Progenitor cell of endocrine pancreas (in vitro differentiated cells): ENCODE data around the gene BMP10. TPM values are rescaled to one million over a fixed set of nuclear protein-coding genes. Genes with fewer than 3 reads are reported as not detected.

ENCODE experiments used
- DNase-seq: peaks from one replicate; pipeline ENCODE4 v3.0.0; 2021; ENCODE audit warnings: low spot score; ENCODE audit not compliant: unreplicated experiment
- H3K27ac Mint-ChIP-seq: 2 replicates; pipeline ENCODE4 v1.8.0; 2021; ENCODE audit warnings: mild to moderate bottlenecking, moderate library complexity, mixed read lengths
- H3K27me3 Mint-ChIP-seq: 2 replicates; pipeline ENCODE4 v1.8.0; 2021; ENCODE audit warnings: mixed read lengths
- H3K36me3 Mint-ChIP-seq: 2 replicates; pipeline ENCODE4 v1.8.0; 2022; ENCODE audit warnings: mixed read lengths; ENCODE audit not compliant: insufficient read depth
- H3K4me1 Mint-ChIP-seq: 2 replicates; pipeline ENCODE4 v1.8.0; 2021; ENCODE audit warnings: low read depth, mixed read lengths
- H3K4me3 Mint-ChIP-seq: 2 replicates; pipeline ENCODE4 v1.8.0; 2021; ENCODE audit warnings: low read depth, mild to moderate bottlenecking, moderate library complexity, mixed read lengths
- H3K9me3 Mint-ChIP-seq: 2 replicates; pipeline ENCODE4 v1.8.0; 2021; ENCODE audit warnings: low read depth, mixed read lengths
- total RNA-seq: library from RNA; stranded (reverse); gene quantifications from 2 replicates; pipeline ENCODE4 v1.2.1, GENCODE V29; 2021
- TF ChIP-seq, protein P1 (sequence below): fragments of 200-600 bp; sonication (generic); IDR thresholded peaks from one replicate; pipeline ENCODE4 v1.5.0; 2021; ENCODE audit warnings: antibody characterized with exemption, mild to moderate bottlenecking; ENCODE audit not compliant: unreplicated experiment

The BMP10 gene
- total RNA-seq, 1 donor from 2014 or later = not detected

DNA sequence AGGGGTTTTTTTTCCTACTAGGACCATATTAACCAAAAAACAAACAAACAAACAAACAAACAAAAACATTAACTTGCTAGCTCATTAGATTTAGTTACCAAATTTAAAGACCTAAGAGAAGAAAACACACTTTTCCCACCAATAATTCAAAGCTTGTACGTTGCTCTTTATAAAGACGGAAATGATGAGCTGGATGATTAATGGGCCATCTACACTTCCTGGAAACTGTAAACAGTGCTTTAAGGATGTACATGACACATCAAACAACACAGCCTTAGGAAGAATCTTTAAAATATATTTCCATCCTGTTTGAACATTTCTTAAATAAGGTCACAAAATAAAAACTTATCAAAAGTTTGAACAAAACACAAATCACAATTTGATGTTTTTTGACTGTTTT lies 982 bp downstream of the BMP10 start:
- no peak overlapping the region for H3K4me3 Mint-ChIP-seq
- no peak for DNase-seq
- no peaks in the 10 kb centered on the region for H3K36me3 Mint-ChIP-seq
- H3K4me1 Mint-ChIP-seq = peaks cover 15% of the 10 kb centered on the region
- H3K27me3 Mint-ChIP-seq = no peaks in the 10 kb centered on the region
- peaks cover 8% of the 10 kb centered on the region for H3K9me3 Mint-ChIP-seq
- no peak overlapping the region for H3K27ac Mint-ChIP-seq
- TF ChIP-seq, protein P1, sequence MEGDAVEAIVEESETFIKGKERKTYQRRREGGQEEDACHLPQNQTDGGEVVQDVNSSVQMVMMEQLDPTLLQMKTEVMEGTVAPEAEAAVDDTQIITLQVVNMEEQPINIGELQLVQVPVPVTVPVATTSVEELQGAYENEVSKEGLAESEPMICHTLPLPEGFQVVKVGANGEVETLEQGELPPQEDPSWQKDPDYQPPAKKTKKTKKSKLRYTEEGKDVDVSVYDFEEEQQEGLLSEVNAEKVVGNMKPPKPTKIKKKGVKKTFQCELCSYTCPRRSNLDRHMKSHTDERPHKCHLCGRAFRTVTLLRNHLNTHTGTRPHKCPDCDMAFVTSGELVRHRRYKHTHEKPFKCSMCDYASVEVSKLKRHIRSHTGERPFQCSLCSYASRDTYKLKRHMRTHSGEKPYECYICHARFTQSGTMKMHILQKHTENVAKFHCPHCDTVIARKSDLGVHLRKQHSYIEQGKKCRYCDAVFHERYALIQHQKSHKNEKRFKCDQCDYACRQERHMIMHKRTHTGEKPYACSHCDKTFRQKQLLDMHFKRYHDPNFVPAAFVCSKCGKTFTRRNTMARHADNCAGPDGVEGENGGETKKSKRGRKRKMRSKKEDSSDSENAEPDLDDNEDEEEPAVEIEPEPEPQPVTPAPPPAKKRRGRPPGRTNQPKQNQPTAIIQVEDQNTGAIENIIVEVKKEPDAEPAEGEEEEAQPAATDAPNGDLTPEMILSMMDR = no peak

DNA sequence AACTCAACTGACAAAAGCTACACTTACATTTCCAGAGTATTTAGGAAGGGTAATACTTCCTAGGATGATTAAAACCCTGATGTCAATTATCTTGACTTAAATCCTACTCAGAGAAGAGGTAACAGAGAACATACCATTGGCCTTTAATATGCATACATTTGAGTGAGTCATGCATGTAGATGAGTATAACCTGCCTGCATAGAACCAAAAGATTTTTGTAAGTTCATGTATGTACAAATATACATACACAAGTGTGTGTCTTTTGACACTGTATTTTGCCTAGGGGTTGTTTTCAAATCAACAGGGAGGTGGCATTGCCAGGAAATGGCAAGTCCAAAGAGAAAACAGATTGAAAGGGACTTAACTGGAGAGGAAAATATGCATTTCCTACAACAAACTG lies 6.1 kb downstream of the BMP10 start:
- H3K9me3 Mint-ChIP-seq = peaks cover 8% of the 10 kb centered on the region

DNA sequence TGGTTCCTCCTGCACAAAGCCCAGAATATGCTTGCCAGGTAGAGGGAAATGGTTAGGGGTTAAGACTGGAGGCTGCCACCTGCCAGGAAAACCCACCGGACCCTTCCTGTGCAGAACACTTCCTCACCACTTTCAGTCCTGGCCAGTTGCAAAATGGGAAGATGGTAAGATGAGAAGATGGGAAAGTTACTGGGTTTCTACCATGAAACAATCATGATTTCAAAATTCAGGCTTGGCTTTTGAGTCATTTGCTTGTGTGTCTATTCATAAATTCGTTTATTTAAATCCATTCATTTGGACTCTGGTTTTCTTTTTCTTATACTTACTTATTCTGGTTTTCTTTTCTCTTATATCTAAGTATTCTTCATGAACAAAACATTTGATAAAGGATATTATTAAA lies 7.2 kb downstream of the BMP10 start:
- Mint-ChIP-seq H3K27me3 (peaks cover 34% of the 10 kb centered on the region), H3K36me3 (no peaks in the 10 kb centered on the region), H3K4me3 (no peak overlapping the region), H3K4me1 (peaks cover 11% of the 10 kb centered on the region), H3K27ac (no peak overlapping the region), H3K9me3 (peaks cover 8% of the 10 kb centered on the region)
- TF ChIP-seq, protein P1 = no peak
- DNase-seq = no peak

More for the DNA sequence above, 6.1 kb downstream of the BMP10 start:
- no peak for DNase-seq
- no peaks in the 10 kb centered on the region for H3K36me3 Mint-ChIP-seq
- H3K4me3 Mint-ChIP-seq = no peak overlapping the region
- H3K4me1 Mint-ChIP-seq = peaks cover 12% of the 10 kb centered on the region
- TF ChIP-seq, protein P1 = no peak
- H3K27me3 Mint-ChIP-seq = peaks cover 27% of the 10 kb centered on the region
- no peak overlapping the region for H3K27ac Mint-ChIP-seq

DNA sequence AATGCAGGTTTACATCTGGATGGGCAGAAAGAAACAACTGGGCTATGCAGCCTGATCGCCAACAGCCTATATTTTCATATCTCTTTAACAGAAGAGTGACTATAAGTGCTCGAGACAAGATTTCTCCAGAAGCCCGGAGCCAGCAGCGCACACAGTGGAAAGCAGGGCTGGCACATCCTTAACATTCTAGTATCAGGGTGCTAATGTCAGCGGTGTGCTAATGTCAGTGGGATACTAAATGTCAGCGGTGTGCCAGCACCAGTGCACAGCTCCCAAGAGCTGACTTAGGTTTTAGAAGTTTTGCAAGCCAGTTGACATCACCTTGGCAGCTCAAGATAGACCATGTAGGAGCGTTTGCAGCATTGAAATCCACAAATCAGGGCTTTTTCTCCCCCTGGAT lies 8.3 kb downstream of the BMP10 start:
- Mint-ChIP-seq H3K4me1 (peaks cover 4% of the 10 kb centered on the region), H3K4me3 (no peak overlapping the region), H3K27ac (no peak overlapping the region), H3K36me3 (no peaks in the 10 kb centered on the region), H3K9me3 (peaks cover 4% of the 10 kb centered on the region), H3K27me3 (peaks cover 40% of the 10 kb centered on the region)
- TF ChIP-seq, protein P1 = no peak
- DNase-seq = no peak

DNA sequence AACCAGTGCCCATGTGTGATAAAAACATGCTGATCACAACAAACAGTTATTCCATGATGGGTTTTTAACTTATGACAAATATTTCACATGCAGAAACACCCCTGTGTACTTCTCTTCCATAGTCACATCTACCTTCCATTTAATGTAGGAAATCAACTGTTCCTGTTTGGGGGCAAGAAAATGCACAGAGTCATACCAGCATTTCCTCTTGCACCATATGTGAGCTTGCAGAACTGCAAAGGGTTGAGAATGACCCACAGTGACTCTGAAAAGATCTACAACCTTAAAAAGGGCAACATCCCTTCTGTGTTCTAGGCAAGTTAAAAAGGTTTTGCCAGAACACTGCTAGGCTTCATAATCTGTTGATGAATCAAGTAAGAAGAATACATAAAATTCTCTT lies 9.9 kb downstream of the BMP10 start:
- H3K4me1 Mint-ChIP-seq = no peaks in the 10 kb centered on the region
- H3K9me3 Mint-ChIP-seq = peaks cover 4% of the 10 kb centered on the region
- DNase-seq = no peak
- no peak overlapping the region for H3K4me3 Mint-ChIP-seq
- TF ChIP-seq, protein P1 = no peak
- H3K36me3 Mint-ChIP-seq = no peaks in the 10 kb centered on the region
- no peak overlapping the region for H3K27ac Mint-ChIP-seq
- H3K27me3 Mint-ChIP-seq = peaks cover 52% of the 10 kb centered on the region
